PC-9 (cell line): ENCODE results near the gene CNOT10. TPM values are rescaled to one million over a fixed set of nuclear protein-coding genes. Genes with fewer than 3 reads are reported as not detected.

Source experiments
- BruUV-seq: library from RNA; stranded (reverse); fragments of 400-500 nt; replicated peaks from 2 replicates; lab custom pipeline; 2021; lab: Mats Ljungman, UMichigan
- CTCF ChIA-PET: fragments of 300-600 bp; sonication (Branson Sonifier 250); formaldehyde crosslinking; loops from one replicate; lab custom pipeline; 2022; ENCODE audit warnings: antibody characterized with exemption; lab: Charles Lee
- POLR2A ChIA-PET: fragments of 300-600 bp; sonication (Branson Sonifier 250); formaldehyde crosslinking; loops from one replicate; lab custom pipeline; 2022; ENCODE audit warnings: antibody characterized with exemption; ENCODE audit not compliant: unreplicated experiment; lab: Charles Lee
- DNase-seq, 2 experiments: peaks; one replicate each; pipeline versions ENCODE4 v3.0.0 to v3.0.0-alpha.2; 2015 to 2022; ENCODE audit warnings: mixed read lengths in 1 of 2
- H2AFZ ChIP-seq: fragments of 200-600 bp; sonication (generic); 2 replicates; pipeline ENCODE4 v1.8.1; 2017; ENCODE audit warnings: antibody characterized with exemption
- H3F3A ChIP-seq: fragments of 200-600 bp; sonication (generic); 2 replicates; pipeline ENCODE4 v1.8.1; 2017; ENCODE audit warnings: antibody characterized with exemption, mild to moderate bottlenecking, low read depth; ENCODE audit not compliant: insufficient read depth
- H3K27ac ChIP-seq: fragments of 200-600 bp; sonication (generic); 2 replicates; pipeline ENCODE4 v1.6.1; 2016; ENCODE audit warnings: mixed run types
- H3K27me3 ChIP-seq: fragments of 200-600 bp; sonication (generic); 2 replicates; pipeline ENCODE4 v1.6.1; 2016; ENCODE audit warnings: low read depth, mixed run types; ENCODE audit not compliant: insufficient read depth
- H3K36me3 ChIP-seq: fragments of 200-600 bp; sonication (generic); 2 replicates; pipeline ENCODE4 v1.6.1; 2016; ENCODE audit warnings: low read depth, mixed run types
- H3K4me1 ChIP-seq: fragments of 200-600 bp; sonication (generic); replicated peaks from 2 replicates; pipeline ENCODE4 v1.6.1; 2016; ENCODE audit warnings: mixed run types; ENCODE audit not compliant: insufficient read depth
- H3K4me2 ChIP-seq: fragments of 200-600 bp; sonication (generic); 2 replicates; pipeline ENCODE4 v1.6.1; 2017; ENCODE audit warnings: mixed run types
- H3K4me3 ChIP-seq: fragments of 200-600 bp; sonication (generic); 2 replicates; pipeline ENCODE4 v1.6.1; 2016; ENCODE audit warnings: mixed run types
- H3K79me2 ChIP-seq: fragments of 200-600 bp; sonication (generic); 2 replicates; pipeline ENCODE4 v1.6.1; 2017; ENCODE audit warnings: low read depth, mixed run types
- H3K9me2 ChIP-seq: fragments of 200-600 bp; sonication (generic); 2 replicates; pipeline ENCODE4 v1.8.1; 2017; ENCODE audit warnings: mild to moderate bottlenecking; ENCODE audit not compliant: insufficient read depth
- H3K9me3 ChIP-seq: fragments of 200-600 bp; sonication (generic); 2 replicates; pipeline ENCODE4 v1.8.1; 2016; ENCODE audit warnings: low read depth; ENCODE audit not compliant: insufficient read depth
- H4K20me1 ChIP-seq: fragments of 200-600 bp; sonication (generic); 2 replicates; pipeline ENCODE4 v1.8.1; 2017; ENCODE audit not compliant: insufficient read depth
- CTCF ChIP-seq: fragments of 200-600 bp; sonication (generic); conservative IDR thresholded peaks from 2 replicates; pipeline ENCODE4 v1.6.1; 2017; ENCODE audit warnings: mixed run types, antibody characterized with exemption, mild to moderate bottlenecking, moderate library complexity
- EZH2 ChIP-seq: fragments of 200-600 bp; sonication (generic); IDR thresholded peaks from 2 replicates; pipeline ENCODE4 v1.8.0; 2017; ENCODE audit warnings: antibody characterized with exemption, low read depth
- intact Hi-C: fragments of 100-400 bp; cut with micrococcal nuclease; formaldehyde crosslinking; loops from one replicate; pipeline ENCODE4 v1.10.0; 2022; ENCODE audit not compliant: unreplicated experiment
- total RNA-seq: library from RNA; stranded (reverse); gene quantifications from 2 replicates; pipeline ENCODE4 v1.2.3, GENCODE V29; 2021

CNOT10 gene
- total RNA-seq, 1 experiment from 2014 or later = 43.7 TPM

- Histone ChIP-seq H2AFZ (no peak overlapping the region), H3K36me3 (no peaks in the 10 kb centered on the region), H3K4me3 (no peak overlapping the region), H3K27me3 (no peaks in the 10 kb centered on the region), H3K9me3 (no peaks in the 10 kb centered on the region), H3K9me2 (no peaks in the 10 kb centered on the region), H3K79me2 (no peaks in the 10 kb centered on the region), H3K4me2 (no peak overlapping the region), H3K27ac (no peak overlapping the region), H3F3A (no peaks in the 10 kb centered on the region), H3K4me1 (no peaks in the 10 kb centered on the region), H4K20me1 (no peaks in the 10 kb centered on the region)
- intact Hi-C loops = no loop called here
- POLR2A ChIA-PET = no interaction called here
- TF ChIP-seq CTCF = no peak
- no peak for TF ChIP-seq EZH2
- DNase-seq = no peak
- no TSS peak for BruUV-seq
- CTCF ChIA-PET = no interaction called here
Measured at GRCh38 chr3:32818970-32819511, 134.1 kb downstream of the CNOT10 start.

GRCh38 chr3:32819551-32820348 is 134.8 kb downstream of the CNOT10 start:
- POLR2A ChIA-PET = no interaction called here
- Histone ChIP-seq H3K27me3 (no peaks in the 10 kb centered on the region), H3K79me2 (no peaks in the 10 kb centered on the region)

GRCh38 chr3:32820430-32820829 is 135.4 kb downstream of the CNOT10 start:
- Histone ChIP-seq H3K4me2 (no peak overlapping the region), H3K4me1 (no peaks in the 10 kb centered on the region), H3F3A (no peaks in the 10 kb centered on the region), H3K9me2 (no peaks in the 10 kb centered on the region), H3K9me3 (no peaks in the 10 kb centered on the region), H3K27me3 (no peaks in the 10 kb centered on the region), H3K36me3 (no peaks in the 10 kb centered on the region), H3K4me3 (no peak overlapping the region), H4K20me1 (no peaks in the 10 kb centered on the region), H3K27ac (no peak overlapping the region), H3K79me2 (no peaks in the 10 kb centered on the region), H2AFZ (no peak overlapping the region)
- POLR2A ChIA-PET = no interaction called here
- intact Hi-C loops = no loop called here
- no peak for TF ChIP-seq CTCF
- no peak for TF ChIP-seq EZH2
- CTCF ChIA-PET = interaction anchor here (0.6 kb wide), 1 partner anchor 449 kb away, joined by 10 read pairs; no protein-coding TSS in a partner anchor
- no peak for DNase-seq
- no TSS peak for BruUV-seq

More at GRCh38 chr3:32819551-32820348, 134.8 kb downstream of the CNOT10 start:
- no peaks in the 10 kb centered on the region for H3K36me3 ChIP-seq
- CTCF ChIA-PET = no interaction called here
- no TSS peak for BruUV-seq
- H3K4me3 ChIP-seq = no peak overlapping the region
- no peaks in the 10 kb centered on the region for H3F3A ChIP-seq
- no peak overlapping the region for H3K4me2 ChIP-seq
- TF ChIP-seq CTCF (no peak), EZH2 (no peak)
- H2AFZ ChIP-seq = no peak overlapping the region
- intact Hi-C loops = no loop called here
- no peak overlapping the region for H3K27ac ChIP-seq
- no peaks in the 10 kb centered on the region for H3K9me3 ChIP-seq
- DNase-seq = no peak
- no peaks in the 10 kb centered on the region for H3K4me1 ChIP-seq
- no peaks in the 10 kb centered on the region for H4K20me1 ChIP-seq
- no peaks in the 10 kb centered on the region for H3K9me2 ChIP-seq
